Activated naive CD4-positive, alpha-beta T cell treated with anti-CD3 and anti-CD28 coated beads, Interleukin-2, amount 50 U/mL, for 24 hours (primary cell): ENCODE results near the gene EFNB2.

Experiments
- H3K27ac Mint-ChIP-seq: one replicate; pipeline ENCODE4 v1.8.0; 2021; ENCODE audit warnings: mild to moderate bottlenecking, mixed read lengths
- H3K27me3 Mint-ChIP-seq: one replicate; pipeline ENCODE4 v1.8.0; 2021; ENCODE audit warnings: mixed read lengths
- H3K36me3 Mint-ChIP-seq: one replicate; pipeline ENCODE4 v1.8.0; 2021; ENCODE audit warnings: mixed read lengths
- H3K4me1 Mint-ChIP-seq: one replicate; pipeline ENCODE4 v1.8.0; 2021; ENCODE audit warnings: mixed read lengths
- H3K4me3 Mint-ChIP-seq: one replicate; pipeline ENCODE4 v1.8.0; 2021; ENCODE audit warnings: mild to moderate bottlenecking, mixed read lengths
- H3K9me3 Mint-ChIP-seq: one replicate; pipeline ENCODE4 v1.8.0; 2021; ENCODE audit warnings: mixed read lengths

The EFNB2 gene

DNA sequence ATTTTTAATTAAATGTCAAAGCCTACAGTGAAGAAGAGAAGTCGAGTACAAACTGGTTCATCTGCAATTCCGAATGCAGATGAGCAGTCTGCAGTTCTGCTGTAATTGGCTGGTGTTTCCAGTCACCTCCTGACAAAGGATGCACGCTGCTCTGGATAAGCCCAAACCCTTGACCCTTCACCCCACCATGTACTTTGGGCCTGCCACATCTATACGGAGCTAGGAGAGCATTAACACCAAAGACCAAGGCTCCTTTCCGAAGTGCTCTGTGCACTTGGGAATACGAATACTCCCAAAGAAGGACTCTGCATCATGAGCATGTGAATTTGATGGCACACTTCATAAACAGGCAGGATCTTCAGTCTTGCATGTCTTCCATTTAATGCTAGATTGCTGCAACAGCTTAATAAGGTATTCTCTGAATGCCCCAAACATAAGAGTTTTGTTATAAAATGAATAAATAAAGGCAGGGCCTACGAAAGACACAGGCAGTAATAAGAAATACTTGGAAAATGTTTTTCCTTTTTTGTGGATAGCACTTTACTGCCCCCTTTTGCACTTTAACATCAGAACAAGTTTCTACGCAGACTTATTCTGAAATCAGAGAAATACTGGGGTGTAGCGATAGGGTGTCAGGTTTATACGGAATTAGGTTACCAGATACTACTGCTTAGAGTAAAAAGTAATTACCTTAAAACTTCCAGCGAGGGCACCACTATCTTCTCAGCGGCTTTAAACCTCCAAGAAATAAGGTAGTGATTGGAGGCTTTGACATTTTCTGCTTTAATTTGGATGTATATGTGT, 15.0 kb downstream of the EFNB2 start:
- no peaks in the 10 kb centered on the region for H3K9me3 Mint-ChIP-seq
- peaks cover 22% of the 10 kb centered on the region for H3K27me3 Mint-ChIP-seq
- no peak overlapping the region for H3K4me3 Mint-ChIP-seq
- H3K4me1 Mint-ChIP-seq, result no peaks in the 10 kb centered on the region
- H3K36me3 Mint-ChIP-seq, result no peaks in the 10 kb centered on the region
- no peak overlapping the region for H3K27ac Mint-ChIP-seq

DNA sequence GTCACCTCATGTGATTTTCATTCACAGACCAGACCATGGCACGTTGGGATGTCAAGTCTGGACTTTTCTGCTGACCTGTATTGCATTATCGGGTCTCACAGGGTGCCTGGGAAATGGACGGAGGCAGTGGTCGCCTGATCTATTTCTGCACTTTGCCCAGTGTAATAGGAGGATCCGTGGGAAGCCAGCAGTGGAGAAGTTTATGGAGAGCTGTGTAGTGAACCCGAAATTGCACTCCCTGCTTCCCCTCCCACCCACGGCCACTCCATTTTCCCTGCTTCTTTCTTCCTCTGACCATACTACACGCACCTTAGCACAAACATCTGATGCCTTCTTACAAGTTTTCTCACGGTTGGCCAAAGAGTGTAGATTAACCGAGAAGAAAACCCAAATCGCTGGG, 16.9 kb downstream of the EFNB2 start:
- Mint-ChIP-seq H3K27me3 (peaks cover 29% of the 10 kb centered on the region), H3K27ac (no peak overlapping the region), H3K36me3 (no peaks in the 10 kb centered on the region), H3K4me1 (no peaks in the 10 kb centered on the region), H3K4me3 (no peak overlapping the region), H3K9me3 (no peaks in the 10 kb centered on the region)

DNA sequence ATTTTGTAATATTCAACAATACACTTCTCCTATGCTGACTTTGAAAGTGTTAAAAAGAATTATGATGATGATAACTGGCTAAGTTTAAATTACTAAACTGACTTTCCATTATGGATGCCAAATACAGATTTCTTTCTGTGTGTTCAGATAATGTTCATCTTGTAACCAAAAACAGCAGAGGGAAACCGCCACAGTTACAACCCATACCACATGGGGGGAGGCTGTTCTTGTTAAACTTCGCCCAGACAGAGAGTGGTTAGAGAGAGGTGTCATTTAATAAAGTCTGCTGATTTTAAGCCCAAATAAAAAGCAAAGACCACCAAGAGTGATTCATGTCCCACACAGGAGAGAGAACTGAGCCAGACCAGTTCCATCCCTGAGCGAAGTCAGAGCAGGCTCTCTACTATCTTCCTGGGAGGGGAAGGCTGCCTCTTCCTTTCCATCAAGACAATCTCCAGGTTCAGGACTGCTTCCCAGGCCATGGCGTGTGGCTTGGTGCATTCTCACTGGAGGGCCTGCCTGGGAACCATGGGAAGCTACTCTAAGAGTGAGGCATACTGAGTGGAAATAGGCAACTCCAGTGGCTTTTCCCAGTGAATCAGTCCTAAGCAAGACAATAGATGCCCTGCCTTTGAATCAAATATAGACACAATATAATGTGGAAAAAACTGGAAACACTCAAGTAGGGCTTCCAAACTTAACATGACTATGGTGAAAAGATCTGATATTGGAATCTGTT, 18.2 kb downstream of the EFNB2 start:
- H3K9me3 Mint-ChIP-seq, result no peaks in the 10 kb centered on the region
- H3K4me1 Mint-ChIP-seq, result no peaks in the 10 kb centered on the region
- H3K36me3 Mint-ChIP-seq, result no peaks in the 10 kb centered on the region
- no peak overlapping the region for H3K27ac Mint-ChIP-seq
- no peak overlapping the region for H3K4me3 Mint-ChIP-seq
- peaks cover 31% of the 10 kb centered on the region for H3K27me3 Mint-ChIP-seq

DNA sequence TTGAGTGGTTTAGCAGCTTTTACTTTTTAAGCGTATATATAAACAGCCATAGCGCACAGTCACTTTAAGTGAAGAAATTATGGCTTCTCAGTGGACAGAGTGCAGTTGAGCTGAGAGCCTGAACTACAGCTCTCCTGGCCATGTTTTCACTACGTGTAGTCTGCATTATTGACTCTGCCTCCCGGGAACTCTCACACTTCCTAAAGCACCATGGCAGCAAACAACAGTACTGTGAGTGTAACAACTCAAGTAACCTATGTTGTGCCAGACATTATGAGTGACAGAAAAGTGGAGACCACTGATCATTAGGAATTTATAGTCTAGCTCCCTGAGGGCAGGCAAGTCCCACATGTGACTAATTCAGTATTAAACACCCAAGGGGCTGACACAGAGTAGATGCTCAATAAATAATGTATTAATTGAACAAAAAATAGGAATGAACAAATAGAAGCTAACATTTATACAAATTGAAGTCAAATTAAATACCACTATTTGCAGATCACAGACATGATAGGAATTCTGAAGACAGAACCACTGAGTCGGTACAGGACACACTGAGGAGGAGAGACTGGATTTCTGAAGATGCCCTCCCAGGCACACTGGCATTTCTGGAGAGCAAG, 19.7 kb downstream of the EFNB2 start:
- Mint-ChIP-seq H3K27ac (no peak overlapping the region), H3K36me3 (no peaks in the 10 kb centered on the region), H3K4me3 (no peak overlapping the region), H3K9me3 (no peaks in the 10 kb centered on the region), H3K27me3 (peaks cover 23% of the 10 kb centered on the region), H3K4me1 (no peaks in the 10 kb centered on the region)

DNA sequence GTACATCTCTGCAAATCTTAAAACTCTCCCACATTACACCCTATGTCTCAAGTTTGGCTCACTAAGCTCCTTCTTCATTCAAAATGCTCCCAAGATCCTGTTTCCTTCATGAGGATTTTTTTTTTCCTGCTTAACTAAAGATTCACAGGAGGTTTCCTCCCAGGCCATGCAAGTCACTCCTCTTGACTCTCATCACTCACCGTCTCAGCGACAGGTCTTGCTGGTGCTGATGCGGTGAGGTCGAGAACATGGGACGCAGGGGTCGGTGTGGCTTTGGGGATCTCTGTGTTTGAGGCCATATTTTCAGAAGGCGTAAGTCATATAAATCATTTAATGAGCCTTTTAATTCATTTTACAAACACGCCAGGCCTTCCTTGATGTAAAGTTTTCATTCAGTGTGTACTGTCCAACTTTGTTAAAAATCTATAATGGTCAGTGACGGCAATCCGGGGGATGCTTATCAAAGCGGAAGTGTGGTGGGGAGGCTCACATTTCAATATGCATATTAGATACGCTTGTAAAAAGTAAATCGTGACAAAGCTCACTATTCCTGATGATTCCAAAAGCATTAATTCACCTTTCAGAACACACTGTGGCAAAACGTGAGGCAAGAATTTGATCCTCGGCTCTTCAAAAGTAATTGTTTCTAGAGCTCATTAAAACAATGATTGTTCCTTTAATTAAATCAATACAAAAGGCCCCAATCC, 20.4 kb downstream of the EFNB2 start:
- Mint-ChIP-seq H3K4me3 (no peak overlapping the region), H3K4me1 (no peaks in the 10 kb centered on the region), H3K27me3 (peaks cover 20% of the 10 kb centered on the region), H3K27ac (no peak overlapping the region), H3K36me3 (no peaks in the 10 kb centered on the region), H3K9me3 (no peaks in the 10 kb centered on the region)

DNA sequence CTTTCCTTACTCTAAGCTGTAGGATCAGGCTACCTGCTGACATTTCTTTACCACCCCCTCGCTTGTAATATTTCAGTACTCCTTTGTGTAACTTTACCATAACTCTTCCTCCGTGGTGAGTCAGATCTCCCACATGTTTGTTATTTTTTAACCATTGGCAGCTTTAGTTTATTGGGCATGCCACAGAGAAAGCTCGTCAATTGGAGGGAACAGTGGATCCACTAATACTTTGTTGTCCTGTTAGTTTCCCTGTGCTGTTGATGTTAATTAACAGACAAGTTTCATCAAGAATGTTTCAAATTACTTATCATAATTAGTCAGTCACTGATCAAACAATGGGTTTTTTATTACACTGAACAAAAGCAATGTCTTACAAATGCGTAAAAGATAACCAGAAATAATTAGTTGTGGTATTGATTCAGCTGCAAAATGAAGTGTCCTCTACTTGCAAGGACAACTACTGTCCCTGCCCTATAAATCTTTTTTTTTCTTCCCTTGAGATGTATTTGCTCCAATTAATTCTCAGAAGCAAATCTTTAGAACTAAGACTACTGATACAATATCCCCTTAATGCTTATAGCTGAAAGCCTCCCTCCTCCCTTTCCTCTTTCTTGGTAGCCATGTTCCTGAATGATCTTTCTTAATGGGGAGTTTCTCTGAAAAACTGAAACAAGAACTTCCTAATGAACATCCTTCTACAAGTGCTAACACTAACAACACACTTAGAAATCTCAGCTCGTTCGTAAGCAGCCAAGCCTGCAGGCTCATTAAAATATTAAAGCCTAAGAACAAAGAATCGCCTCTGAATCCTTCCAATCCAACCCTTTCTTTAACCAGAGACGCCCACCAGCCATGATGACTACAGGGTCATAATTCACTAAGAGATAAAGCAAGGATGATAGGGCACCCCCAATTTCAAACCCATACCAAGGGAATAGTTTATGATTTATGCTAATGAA, 22.2 kb downstream of the EFNB2 start:
- no peak overlapping the region for H3K4me3 Mint-ChIP-seq
- H3K9me3 Mint-ChIP-seq, result no peaks in the 10 kb centered on the region
- no peak overlapping the region for H3K27ac Mint-ChIP-seq
- H3K36me3 Mint-ChIP-seq, result no peaks in the 10 kb centered on the region
- H3K4me1 Mint-ChIP-seq, result no peaks in the 10 kb centered on the region
- H3K27me3 Mint-ChIP-seq, result peaks cover 21% of the 10 kb centered on the region

DNA sequence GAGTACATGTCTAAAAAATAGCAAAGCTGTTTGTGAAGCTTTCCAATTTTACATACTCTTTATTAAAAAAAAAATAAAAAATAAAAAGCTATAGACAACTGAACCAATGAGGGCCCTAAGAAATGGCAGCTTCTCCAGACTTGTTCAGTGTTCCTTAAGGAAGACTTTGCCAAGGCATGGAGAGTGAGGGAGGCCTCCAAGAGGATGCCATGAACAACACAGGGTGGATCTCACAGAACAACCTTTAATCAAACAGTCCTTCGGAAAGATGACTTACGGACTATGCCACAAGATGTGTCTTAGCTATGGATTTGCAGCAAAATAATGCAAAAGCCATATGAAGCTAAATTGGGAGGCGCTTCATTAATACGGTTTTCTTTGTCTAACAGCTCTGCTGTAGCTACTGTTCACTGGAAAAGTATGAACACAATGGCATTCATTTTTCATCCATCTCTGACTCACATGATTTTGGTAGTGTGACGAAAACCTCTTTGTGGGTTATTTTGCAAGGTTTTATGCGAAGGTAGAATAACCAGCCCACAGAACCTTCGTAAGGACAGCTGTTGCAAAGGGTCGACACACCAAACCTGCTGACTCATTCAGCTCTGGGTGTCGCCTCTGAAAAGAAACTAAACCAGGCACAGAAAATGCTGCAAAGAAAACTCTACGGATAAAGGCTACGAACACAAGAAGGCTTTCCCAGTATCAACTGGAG, 27.7 kb downstream of the EFNB2 start:
- H3K9me3 Mint-ChIP-seq, result no peaks in the 10 kb centered on the region
- H3K27ac Mint-ChIP-seq, result no peak overlapping the region
- H3K27me3 Mint-ChIP-seq, result peaks cover 3% of the 10 kb centered on the region
- no peaks in the 10 kb centered on the region for H3K4me1 Mint-ChIP-seq
- no peak overlapping the region for H3K4me3 Mint-ChIP-seq
- H3K36me3 Mint-ChIP-seq, result no peaks in the 10 kb centered on the region

DNA sequence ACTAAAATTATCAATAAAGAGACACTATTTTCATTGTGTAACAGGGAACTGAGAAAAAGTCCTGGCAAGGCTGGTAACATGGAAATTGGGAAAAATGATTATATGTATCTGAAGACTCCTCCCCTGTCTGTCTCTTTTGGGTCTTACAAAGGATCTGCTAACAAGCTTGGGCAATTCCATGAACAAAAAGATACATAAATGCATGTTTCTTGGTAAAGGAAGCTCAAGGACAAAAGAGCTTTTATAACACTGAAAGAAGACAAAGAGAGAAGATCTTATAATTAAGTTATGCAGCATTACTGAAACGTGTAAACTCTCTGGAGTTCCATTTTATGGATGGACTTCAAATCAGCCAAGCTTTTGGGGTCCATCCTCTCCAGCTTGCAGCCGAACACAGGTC, 29.2 kb downstream of the EFNB2 start:
- no peaks in the 10 kb centered on the region for H3K4me1 Mint-ChIP-seq
- no peaks in the 10 kb centered on the region for H3K36me3 Mint-ChIP-seq
- no peak overlapping the region for H3K27ac Mint-ChIP-seq
- H3K4me3 Mint-ChIP-seq, result no peak overlapping the region
- no peaks in the 10 kb centered on the region for H3K9me3 Mint-ChIP-seq
- H3K27me3 Mint-ChIP-seq, result peaks cover 3% of the 10 kb centered on the region

DNA sequence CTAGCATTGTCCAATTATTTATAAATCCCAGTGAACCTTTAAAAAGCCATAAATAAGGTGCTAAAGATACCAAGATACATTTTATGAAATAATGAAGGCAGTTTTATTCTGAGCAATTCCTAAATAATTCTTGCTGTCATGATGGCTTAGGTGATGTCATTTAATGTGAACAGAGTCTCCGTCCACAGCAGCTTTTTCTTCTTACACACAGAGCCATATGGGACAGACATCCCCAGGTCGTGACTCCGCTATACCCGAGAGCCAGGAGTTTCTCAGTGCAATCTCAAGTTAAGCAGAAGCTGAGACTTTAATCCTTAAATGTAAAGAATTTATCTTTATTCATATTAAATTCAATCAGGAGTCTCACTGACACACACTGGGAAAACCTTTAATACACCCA, 29.7 kb downstream of the EFNB2 start:
- H3K9me3 Mint-ChIP-seq, result no peaks in the 10 kb centered on the region
- no peak overlapping the region for H3K4me3 Mint-ChIP-seq
- no peaks in the 10 kb centered on the region for H3K36me3 Mint-ChIP-seq
- H3K27me3 Mint-ChIP-seq, result peaks cover 3% of the 10 kb centered on the region
- no peaks in the 10 kb centered on the region for H3K4me1 Mint-ChIP-seq
- H3K27ac Mint-ChIP-seq, result no peak overlapping the region

DNA sequence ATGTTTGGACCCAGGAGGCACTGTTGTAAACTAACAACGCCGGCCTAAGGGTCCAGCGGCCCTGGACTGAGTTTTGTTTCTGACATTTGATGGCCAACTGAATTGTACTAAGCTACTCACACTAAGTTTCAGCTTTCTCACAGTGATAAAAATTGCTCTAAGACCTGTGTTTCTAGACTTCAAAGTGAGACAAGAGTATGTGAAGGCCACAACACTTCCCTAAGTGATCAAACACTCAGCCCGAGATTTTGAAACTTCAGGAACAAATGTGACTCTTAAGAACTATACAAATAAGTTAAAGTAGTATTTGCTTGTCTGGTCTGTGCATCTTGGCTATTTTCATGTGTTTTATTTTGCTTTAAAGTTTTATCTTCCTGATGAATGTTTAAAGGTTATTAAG, 30.2 kb downstream of the EFNB2 start:
- no peaks in the 10 kb centered on the region for H3K9me3 Mint-ChIP-seq
- H3K27ac Mint-ChIP-seq, result no peak overlapping the region
- H3K4me1 Mint-ChIP-seq, result no peaks in the 10 kb centered on the region
- no peak overlapping the region for H3K4me3 Mint-ChIP-seq
- H3K36me3 Mint-ChIP-seq, result no peaks in the 10 kb centered on the region
- peaks cover 4% of the 10 kb centered on the region for H3K27me3 Mint-ChIP-seq

DNA sequence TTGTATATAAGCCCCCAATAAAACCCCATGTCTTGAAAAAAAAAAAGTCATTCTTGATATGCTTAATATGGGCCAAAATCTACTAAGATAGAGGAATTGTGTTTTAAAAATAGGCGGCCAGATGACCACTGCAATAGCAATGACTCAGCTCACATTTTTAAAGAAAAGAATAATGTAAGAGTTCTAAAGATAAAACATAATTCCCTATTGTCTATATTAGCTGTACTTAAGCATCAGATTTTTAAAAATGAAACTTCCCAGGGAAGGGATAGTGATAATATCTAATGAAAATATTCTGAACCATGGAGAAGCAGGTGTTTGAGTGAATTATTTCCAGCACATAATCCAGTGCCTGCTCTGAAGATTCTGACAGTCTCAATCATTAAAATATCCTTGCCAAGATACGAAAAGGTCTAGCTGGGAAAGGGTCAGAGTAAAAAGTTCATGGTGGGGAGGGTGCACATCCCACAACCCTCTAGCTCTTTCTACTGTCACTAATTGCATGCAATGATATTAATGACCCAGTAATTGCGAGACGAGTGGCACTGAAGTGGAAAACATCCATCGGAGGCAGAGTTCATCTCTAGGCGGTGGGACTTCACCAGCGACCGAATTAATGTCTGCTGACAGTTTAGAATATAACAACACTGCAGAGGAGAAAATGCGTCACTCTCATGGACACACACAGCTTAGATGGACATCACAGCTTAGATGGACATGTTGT, 31.6 kb downstream of the EFNB2 start:
- H3K9me3 Mint-ChIP-seq, result no peaks in the 10 kb centered on the region
- H3K27me3 Mint-ChIP-seq, result peaks cover 13% of the 10 kb centered on the region
- no peak overlapping the region for H3K27ac Mint-ChIP-seq
- H3K36me3 Mint-ChIP-seq, result no peaks in the 10 kb centered on the region
- no peak overlapping the region for H3K4me3 Mint-ChIP-seq
- no peaks in the 10 kb centered on the region for H3K4me1 Mint-ChIP-seq

DNA sequence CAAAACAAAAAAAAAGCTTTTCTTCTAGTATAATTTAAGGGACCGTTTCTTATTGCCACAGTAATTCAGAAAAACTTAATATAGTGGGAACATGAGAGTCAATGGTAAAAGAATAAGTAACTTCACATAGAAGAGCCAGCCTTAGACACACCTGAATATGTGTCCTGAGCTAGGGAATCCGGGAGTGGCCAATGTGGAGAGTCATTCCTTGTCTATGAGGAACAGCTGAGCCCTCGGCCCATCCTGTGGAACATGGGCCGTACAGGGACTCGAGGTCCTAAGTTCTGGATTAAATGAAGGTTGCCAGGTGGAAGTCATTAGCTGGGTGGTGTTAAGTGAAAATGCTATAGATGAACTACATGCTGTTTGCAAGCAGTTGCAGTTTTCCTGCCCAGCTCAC, 32.2 kb downstream of the EFNB2 start:
- no peaks in the 10 kb centered on the region for H3K36me3 Mint-ChIP-seq
- H3K27ac Mint-ChIP-seq, result no peak overlapping the region
- H3K9me3 Mint-ChIP-seq, result no peaks in the 10 kb centered on the region
- peaks cover 19% of the 10 kb centered on the region for H3K27me3 Mint-ChIP-seq
- H3K4me1 Mint-ChIP-seq, result no peaks in the 10 kb centered on the region
- no peak overlapping the region for H3K4me3 Mint-ChIP-seq

DNA sequence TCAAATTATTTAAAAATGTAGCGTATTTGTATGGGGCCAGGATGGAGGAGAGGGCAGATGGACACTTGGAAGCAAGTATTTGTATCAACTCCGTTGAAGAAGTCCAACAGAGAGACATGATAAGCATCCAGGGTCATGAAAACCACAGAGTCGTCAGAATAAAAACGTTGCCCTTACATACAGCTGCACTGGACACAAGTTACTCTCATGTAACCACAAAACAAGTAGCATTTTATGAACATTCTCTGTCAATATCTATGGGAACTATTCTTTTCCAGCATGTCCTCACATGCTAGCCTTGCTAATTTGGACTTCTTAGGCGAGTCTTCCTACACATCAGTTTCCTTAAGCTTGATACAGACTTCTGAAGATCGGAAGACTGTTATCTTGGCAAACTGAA, 35.0 kb downstream of the EFNB2 start:
- H3K9me3 Mint-ChIP-seq, result no peaks in the 10 kb centered on the region
- peaks cover 34% of the 10 kb centered on the region for H3K27me3 Mint-ChIP-seq
- no peak overlapping the region for H3K4me3 Mint-ChIP-seq
- no peak overlapping the region for H3K27ac Mint-ChIP-seq
- H3K4me1 Mint-ChIP-seq, result no peaks in the 10 kb centered on the region
- H3K36me3 Mint-ChIP-seq, result no peaks in the 10 kb centered on the region

DNA sequence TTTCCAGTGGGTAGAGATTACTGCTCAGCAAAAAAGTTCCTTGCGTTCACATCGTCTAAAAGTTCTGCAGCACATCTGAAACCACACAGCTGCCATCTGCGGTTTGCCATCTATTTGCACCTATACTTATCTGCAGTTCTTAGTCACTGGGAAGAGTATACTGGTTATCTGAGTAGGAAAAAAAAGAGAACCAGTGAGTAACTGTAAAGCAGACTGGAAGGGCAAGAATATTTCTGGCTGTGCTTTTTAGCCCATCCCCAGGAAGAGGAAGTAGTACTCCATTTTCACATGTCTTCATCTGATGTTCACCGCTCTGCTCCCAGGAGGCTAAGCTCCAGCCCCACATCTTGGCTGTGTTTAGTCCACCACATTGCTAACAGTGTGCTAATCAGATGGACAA, 35.6 kb downstream of the EFNB2 start:
- H3K4me1 Mint-ChIP-seq, result no peaks in the 10 kb centered on the region
- no peaks in the 10 kb centered on the region for H3K9me3 Mint-ChIP-seq
- H3K27ac Mint-ChIP-seq, result no peak overlapping the region
- H3K36me3 Mint-ChIP-seq, result no peaks in the 10 kb centered on the region
- H3K27me3 Mint-ChIP-seq, result peaks cover 34% of the 10 kb centered on the region
- no peak overlapping the region for H3K4me3 Mint-ChIP-seq
